ENCODE data around the gene CYP46A1.

GRCh38 chr14:99700379-99700778 is 16.3 kb downstream of the CYP46A1 start:
- TF ChIP-seq CTCF (IDR thresholded peaks at IDR 0.05; ENCODE audit: poor library complexity) (no peak), EZH2 (IDR thresholded peaks at IDR 0.05; ENCODE audit: borderline replicate concordance) (no peak)

All from hepatocyte (in vitro differentiated cells).